ENCODE measurements around the gene PTPRD.
"Not testable (repeated sequence)": the region's sequence is repeated elsewhere in the genome, so short reads cannot be mapped to it uniquely, and the experiment has no call there.

The PTPRD gene

GRCh38 chr9:8726692-8727091 is 1886.1 kb downstream of the PTPRD start:
- no peak for DNase-seq (ENCODE audit: low read depth, low spot score)

GRCh38 chr9:8725635-8726034 is 1887.2 kb downstream of the PTPRD start:
- no peak for DNase-seq (ENCODE audit: low read depth, low spot score)

- DNase-seq (ENCODE audit: low read depth, low spot score): no peak
These were observed 1888.4 kb downstream of the PTPRD start for GRCh38 chr9:8724284-8725018.

GRCh38 chr9:8723195-8723594 is 1889.6 kb downstream of the PTPRD start:
- no peak for DNase-seq (ENCODE audit: low read depth, low spot score)

GRCh38 chr9:8719833-8720486 is 1892.8 kb downstream of the PTPRD start:
- DNase-seq (ENCODE audit: low read depth, low spot score): no peak

GRCh38 chr9:8718121-8718725 is 1894.6 kb downstream of the PTPRD start:
- DNase-seq (ENCODE audit: low read depth, low spot score): no peak

GRCh38 chr9:8717146-8717545 is 1895.7 kb downstream of the PTPRD start:
- DNase-seq (ENCODE audit: low read depth, low spot score): no peak

GRCh38 chr9:8715788-8716187 is 1897.0 kb downstream of the PTPRD start:
- DNase-seq (ENCODE audit: low read depth, low spot score): no peak

- DNase-seq (ENCODE audit: low read depth, low spot score): no peak
These were observed 1899.0 kb downstream of the PTPRD start for GRCh38 chr9:8713811-8714165.

- DNase-seq (ENCODE audit: low read depth, low spot score): no peak
These were observed 1899.5 kb downstream of the PTPRD start for GRCh38 chr9:8713149-8713810.

GRCh38 chr9:8709731-8710130 is 1903.1 kb downstream of the PTPRD start:
- no peak for DNase-seq (ENCODE audit: low read depth, low spot score)

GRCh38 chr9:8708728-8709127 is 1904.1 kb downstream of the PTPRD start:
- DNase-seq (ENCODE audit: low read depth, low spot score): no peak

- no peak for DNase-seq (ENCODE audit: low read depth, low spot score)
These were observed 1905.8 kb downstream of the PTPRD start for GRCh38 chr9:8706998-8707397.

- DNase-seq (ENCODE audit: low read depth, low spot score): no peak
These were observed 1906.3 kb downstream of the PTPRD start for GRCh38 chr9:8706531-8706930.

GRCh38 chr9:8705861-8706260 is 1906.9 kb downstream of the PTPRD start:
- DNase-seq (ENCODE audit: low read depth, low spot score): no peak

- DNase-seq (ENCODE audit: low read depth, low spot score): no peak
These were observed 1908.9 kb downstream of the PTPRD start for GRCh38 chr9:8703904-8704303.

- no peak for DNase-seq (ENCODE audit: low read depth, low spot score)
These were observed 1910.9 kb downstream of the PTPRD start for GRCh38 chr9:8701904-8702303.

GRCh38 chr9:8697565-8697964 is 1915.2 kb downstream of the PTPRD start:
- DNase-seq (ENCODE audit: low read depth, low spot score): not testable (repeated sequence)

- no peak for DNase-seq (ENCODE audit: low read depth, low spot score)
These were observed 1916.3 kb downstream of the PTPRD start for GRCh38 chr9:8696516-8696915.

GRCh38 chr9:8694983-8695588 is 1917.7 kb downstream of the PTPRD start:
- DNase-seq (ENCODE audit: low read depth, low spot score): no peak

GRCh38 chr9:8693464-8693863 is 1919.3 kb downstream of the PTPRD start:
- DNase-seq (ENCODE audit: low read depth, low spot score): no peak

- no peak for DNase-seq (ENCODE audit: low read depth, low spot score)
These were observed 1926.3 kb downstream of the PTPRD start for GRCh38 chr9:8686516-8686915.
